H1 (cell line): ENCODE measurements around the gene APBA2. TPM values are rescaled to one million over a fixed set of nuclear protein-coding genes. Genes with fewer than 3 reads are reported as not detected.

Experiments used
- CTCF ChIA-PET: fragments of 300-600 bp; sonication (Branson Sonifier 250); formaldehyde crosslinking; loops from one replicate; lab custom pipeline; 2021; ENCODE audit not compliant: partially characterized antibody; lab: Charles Lee
- POLR2A ChIA-PET: fragments of 300-600 bp; sonication (Branson Sonifier 250); formaldehyde crosslinking; loops from one replicate; lab custom pipeline; 2021; ENCODE audit warnings: inconsistent platforms; ENCODE audit not compliant: partially characterized antibody; lab: Charles Lee
- DNase-seq, 2 experiments: peaks; one replicate each; pipeline versions ENCODE4 v3.0.0 to v3.0.0-alpha.2; 2010 to 2022; ENCODE audit warnings: low spot score in 2 of 2, low read depth in 1 of 2, mixed read lengths in 1 of 2
- FAIRE-seq: peaks from 2 replicates; lab custom pipeline; 2011; peaks lifted over from hg19 to GRCh38; lab: Jason Lieb, UNC
- H2AFZ ChIP-seq: 2 replicates; pipeline ENCODE4 v1.8.1; 2012; ENCODE audit warnings: low read length, inconsistent platforms
- H2AK5ac ChIP-seq: 2 replicates; pipeline ENCODE4 v1.6.1; 2013; ENCODE audit warnings: low read depth, low read length
- H2BK120ac ChIP-seq: replicated peaks from 2 replicates; pipeline ENCODE3; 2013; ENCODE audit warnings: low read depth, low read length, inconsistent platforms
- H2BK12ac ChIP-seq: 2 replicates; pipeline ENCODE4 v1.6.1; 2013; ENCODE audit warnings: low read depth, low read length
- H2BK15ac ChIP-seq: 2 replicates; pipeline ENCODE4 v1.6.1; 2013; ENCODE audit warnings: low read length
- H2BK20ac ChIP-seq: 2 replicates; pipeline ENCODE4 v1.6.1; 2013; ENCODE audit warnings: low read length
- H2BK5ac ChIP-seq: 2 replicates; pipeline ENCODE4 v1.6.1; 2013; ENCODE audit warnings: low read depth, low read length
- H3K14ac ChIP-seq: 2 replicates; pipeline ENCODE4 v1.6.1; 2013; ENCODE audit warnings: inconsistent platforms; ENCODE audit not compliant: insufficient read length
- H3K18ac ChIP-seq: 2 replicates; pipeline ENCODE4 v1.6.1; 2013; ENCODE audit warnings: low read length; ENCODE audit errors: extremely low read depth
- H3K23ac ChIP-seq: 2 replicates; pipeline ENCODE4 v1.6.1; 2013; ENCODE audit warnings: inconsistent platforms; ENCODE audit not compliant: insufficient read length
- H3K23me2 ChIP-seq: 2 replicates; pipeline ENCODE4 v1.6.1; 2013; ENCODE audit warnings: low read depth, low read length
- H3K27ac ChIP-seq: 2 replicates; pipeline ENCODE4 v1.6.1; 2011; ENCODE audit warnings: low read depth, low read length, inconsistent platforms
- H3K27me3 ChIP-seq, 4 experiments: replicated peaks in 1 of 4; 1 replicate in 1 of 4; 2 replicates in 3 of 4; pipeline versions ENCODE4 v1.6.1 to v1.8.1; 2011 to 2013; ENCODE audit warnings: low read length in 3 of 4, mild to moderate bottlenecking in 3 of 4, inconsistent platforms in 2 of 4, mixed read lengths in 2 of 4, moderate library complexity in 1 of 4; ENCODE audit not compliant: control insufficient read depth in 3 of 4, insufficient read depth in 3 of 4; ENCODE audit errors: extremely low read depth in 1 of 4
- H3K36me3 ChIP-seq, 4 experiments: 2 replicates each; pipeline versions ENCODE4 v1.6.1 to v1.8.1; 2011 to 2013; ENCODE audit warnings: mild to moderate bottlenecking in 4 of 4, low read length in 3 of 4, moderate library complexity in 2 of 4, control low read depth in 1 of 4, inconsistent platforms in 1 of 4; ENCODE audit not compliant: insufficient read depth in 4 of 4, control insufficient read depth in 2 of 4
- H3K4ac ChIP-seq: replicated peaks from 2 replicates; pipeline ENCODE3; 2013; ENCODE audit warnings: low read length, low read depth, mixed read lengths, inconsistent platforms; ENCODE audit not compliant: insufficient read length
- H3K4me1 ChIP-seq, 4 experiments: replicated peaks in 1 of 4; 1 replicate in 1 of 4; 2 replicates in 3 of 4; pipeline versions ENCODE4 v1.6.1 to v1.8.1; 2011 to 2013; ENCODE audit warnings: low read length in 3 of 4, inconsistent platforms in 2 of 4, mixed read lengths in 1 of 4; ENCODE audit not compliant: insufficient read depth in 4 of 4, control insufficient read depth in 3 of 4
- H3K4me2 ChIP-seq, 2 experiments: 2 replicates each; pipeline versions ENCODE4 v1.6.1 to v1.8.1; 2011 to 2013; ENCODE audit warnings: low read depth in 2 of 2, low read length in 2 of 2, control low read depth in 1 of 2, inconsistent platforms in 1 of 2, mild to moderate bottlenecking in 1 of 2; ENCODE audit not compliant: insufficient read depth in 1 of 2
- H3K4me3 ChIP-seq, 4 experiments: fragments of 200-600, 300-600 bp in 1 of 4; sonication (generic), shearing (Covaris generic), sonication (Bioruptor Twin) in 1 of 4; 2 replicates each; pipeline versions ENCODE4 v1.5.1 to v1.8.1; 2011 to 2016; ENCODE audit warnings: low read length in 4 of 4, low read depth in 3 of 4, control low read depth in 2 of 4, inconsistent platforms in 2 of 4, mild to moderate bottlenecking in 2 of 4, mixed read lengths in 1 of 4, moderate library complexity in 1 of 4; ENCODE audit not compliant: insufficient read depth in 2 of 4; ENCODE audit errors: extremely low read depth in 1 of 4
- H3K56ac ChIP-seq: replicated peaks from 2 replicates; pipeline ENCODE3; 2013; ENCODE audit warnings: low read depth, mild to moderate bottlenecking, mixed read lengths, low read length, inconsistent platforms; ENCODE audit not compliant: insufficient read length
- H3K79me1 ChIP-seq: 2 replicates; pipeline ENCODE4 v1.6.1; 2013; ENCODE audit warnings: low read depth, low read length, control low read depth
- H3K79me2 ChIP-seq, 2 experiments: 2 replicates each; pipeline versions ENCODE4 v1.6.1 to v1.8.1; 2012 to 2013; ENCODE audit warnings: low read length in 2 of 2, mild to moderate bottlenecking in 2 of 2, inconsistent platforms in 1 of 2; ENCODE audit not compliant: insufficient read depth in 2 of 2, control insufficient read depth in 1 of 2
- H3K9ac ChIP-seq, 4 experiments: replicated peaks in 1 of 4; 1 replicate in 1 of 4; 2 replicates in 3 of 4; pipeline versions ENCODE4 v1.6.1 to v1.8.1; 2011 to 2013; ENCODE audit warnings: low read depth in 3 of 4, low read length in 3 of 4, control low read depth in 2 of 4, mild to moderate bottlenecking in 2 of 4, moderate library complexity in 2 of 4, inconsistent platforms in 1 of 4; ENCODE audit errors: extremely low read depth in 1 of 4
- H3K9me3 ChIP-seq, 2 experiments: 2 replicates each; pipeline versions ENCODE4 v1.6.1 to v1.8.1; 2012 to 2013; ENCODE audit warnings: mild to moderate bottlenecking in 2 of 2, moderate library complexity in 2 of 2, control low read depth in 1 of 2, inconsistent platforms in 1 of 2, low read depth in 1 of 2, low read length in 1 of 2, mixed read lengths in 1 of 2; ENCODE audit not compliant: insufficient read depth in 2 of 2
- H4K20me1 ChIP-seq, 2 experiments: replicated peaks in 1 of 2; 2 replicates each; pipeline versions ENCODE3 to v1.8.1; 2011 to 2013; ENCODE audit warnings: inconsistent platforms in 2 of 2, low read length in 2 of 2, mild to moderate bottlenecking in 1 of 2; ENCODE audit not compliant: insufficient read depth in 2 of 2, control insufficient read depth in 1 of 2
- H4K5ac ChIP-seq: 2 replicates; pipeline ENCODE4 v1.6.1; 2013; ENCODE audit warnings: low read length, low read depth, mixed read lengths, inconsistent platforms; ENCODE audit not compliant: insufficient read length
- H4K8ac ChIP-seq: 2 replicates; pipeline ENCODE4 v1.8.0; 2013; ENCODE audit warnings: mild to moderate bottlenecking, moderate library complexity, low read length, inconsistent platforms; ENCODE audit not compliant: insufficient read depth; ENCODE audit errors: extremely low read depth
- H4K91ac ChIP-seq: replicated peaks from 2 replicates; pipeline ENCODE3; 2013; ENCODE audit warnings: low read length, mixed read lengths, inconsistent platforms; ENCODE audit not compliant: insufficient read length
- CTCF ChIP-seq, 3 experiments: IDR thresholded peaks; 1 replicate in 2 of 3; 2 replicates in 1 of 3; pipeline versions ENCODE4 v1.5.1 to v1.6.1; 2011; ENCODE audit warnings: low read length in 3 of 3, mild to moderate bottlenecking in 3 of 3, inconsistent platforms in 2 of 3, low read depth in 1 of 3, moderate library complexity in 1 of 3; ENCODE audit not compliant: insufficient read depth in 1 of 3; ENCODE audit errors: control extremely low read depth in 1 of 3
- FOSL1 ChIP-seq: IDR thresholded peaks from 2 replicates; pipeline ENCODE4 v1.6.1; 2011; ENCODE audit warnings: mild to moderate bottlenecking, low read depth, low read length, moderate library complexity; ENCODE audit not compliant: insufficient read depth
- SIX5 ChIP-seq: IDR thresholded peaks from 2 replicates; pipeline ENCODE4 v1.6.1; 2011; ENCODE audit warnings: mild to moderate bottlenecking, low read depth, low read length
- TAF1 ChIP-seq: IDR thresholded peaks from 2 replicates; pipeline ENCODE4 v1.6.1; 2011; ENCODE audit warnings: mild to moderate bottlenecking, low read depth, low read length
- TAF7 ChIP-seq: optimal IDR thresholded peaks from 2 replicates; pipeline ENCODE3; 2011; ENCODE audit warnings: low read depth, mild to moderate bottlenecking, inconsistent platforms, low read length, moderate library complexity, borderline replicate concordance
- WGBS, 2 experiments: shearing (Covaris generic) in 1 of 2; methylation state at CpG; one replicate each; pipeline versions ENCODE4 v1.1.6 to v1.1.7; 2013 to 2015; ENCODE audit warnings: low lambda C conversion rate in 2 of 2, mixed read lengths in 2 of 2, inconsistent platforms in 1 of 2, low coverage in 1 of 2, missing lambda C conversion rate in 1 of 2; ENCODE audit not compliant: insufficient replicate concordance in 2 of 2, insufficient coverage in 1 of 2, insufficient read length in 1 of 2; ENCODE audit errors: extremely low coverage in 1 of 2, missing lambda C conversion rate in 1 of 2; 5-methylcytosine and 5-hydroxymethylcytosine counted together
- polyA plus RNA-seq, 7 experiments: library from polyadenylated mRNA; depleted of rRNA in 3 of 7; stranded (reverse) in 5 of 7; unstranded in 2 of 7; fragments of >200 nt in 5 of 7; fragments of 200-250 nt in 2 of 7; gene quantifications; 1 replicate in 5 of 7; 2 replicates in 1 of 7; 4 replicates in 1 of 7; pipeline versions ENCODE4 v1.2.1 to v1.2.3, GENCODE V29; 2011 to 2013; ENCODE audit warnings: missing spikeins in 2 of 7, mixed read lengths in 2 of 7
- total RNA-seq: library from RNA; stranded (reverse); fragmentation: NEBNext Ultra II Directional; extraction: Animal tissue kit (Norgen Biotek cat#: 25700); gene quantifications from 2 replicates; pipeline ENCODE4 v1.2.1, GENCODE V29; 2021

APBA2 gene
- total and polyA plus RNA-seq, 2 of the 8 experiments (the other 6 are each of a cell fraction or from before 2014, with no cell fraction given): 15.5 to 19.0 TPM

DNA sequence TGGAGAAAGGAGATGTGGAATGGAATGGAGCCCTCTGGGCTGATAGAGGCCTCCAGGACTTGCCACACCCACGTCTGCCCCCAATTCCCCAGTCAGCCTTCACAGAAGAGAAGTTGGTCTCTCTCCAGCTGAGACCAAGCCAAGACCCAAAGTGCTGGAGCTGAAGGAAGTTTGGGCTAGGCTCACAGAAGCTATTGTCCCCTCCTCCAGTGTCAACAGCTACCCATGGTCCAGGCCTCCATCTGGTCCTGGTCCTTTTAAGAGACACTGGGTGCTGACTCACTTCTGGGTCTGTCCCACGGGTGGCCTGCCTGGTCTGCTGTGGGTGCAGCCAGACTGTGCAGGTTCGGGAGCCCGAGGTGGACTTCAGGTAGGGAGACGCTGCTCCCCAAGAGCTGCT, 179.8 kb downstream of the APBA2 start:
- H2BK120ac ChIP-seq: no peak overlapping the region
- H2BK15ac ChIP-seq: no peak overlapping the region
- DNase-seq (no peak), FAIRE-seq (no peak)
- H3K36me3 ChIP-seq: no peaks in the 10 kb centered on the region; a peak in 1 of 8 replicates
- H2AFZ ChIP-seq: no peak overlapping the region
- no peak overlapping the region for H3K56ac ChIP-seq
- H3K18ac ChIP-seq: no peak overlapping the region
- H3K79me2 ChIP-seq: no peaks in the 10 kb centered on the region
- H2BK20ac ChIP-seq: no peak overlapping the region
- peaks cover 0 to 12% (median 4%) of the 10 kb centered on the region in 4 experiments; a peak in 4 of 7 replicates for H3K4me1 ChIP-seq
- no peak overlapping the region for H3K27ac ChIP-seq
- 0 out of 4 replicates have a peak, but pooled peaks cover 0 to 4% of the 10 kb centered on the region in 2 experiments for H3K9me3 ChIP-seq
- no peaks in the 10 kb centered on the region for H3K27me3 ChIP-seq
- H4K5ac ChIP-seq: no peak overlapping the region
- 89% methylated on average over 5 of the region's 5 CpGs; no CpG with 5 or more reads in 1 of the 2 experiments for WGBS, 2 experiments
- no peak overlapping the region for H2AK5ac ChIP-seq
- no peak overlapping the region for H3K9ac ChIP-seq
- H3K4ac ChIP-seq: no peak overlapping the region
- no peak overlapping the region for H3K4me3 ChIP-seq
- no peak overlapping the region for H3K4me2 ChIP-seq
- H2BK5ac ChIP-seq: no peak overlapping the region
- H4K20me1 ChIP-seq: no peaks in the 10 kb centered on the region
- H4K91ac ChIP-seq: no peak overlapping the region
- TF ChIP-seq TAF1: no peak
- TF ChIP-seq CTCF (IDR thresholded peaks at IDR 0.05; ENCODE audit: control extremely low read depth in 1 of 3, insufficient read depth in 1 of 3, low read depth in 1 of 3, low read length in 3 of 3): no peak
- no peak for TF ChIP-seq TAF7
- TF ChIP-seq SIX5: no peak
- no peak for TF ChIP-seq FOSL1
- no peak overlapping the region for H2BK12ac ChIP-seq
- peaks cover 2% of the 10 kb centered on the region; the same call in 1 of the 2 replicates for H3K23me2 ChIP-seq
- H3K79me1 ChIP-seq: no peaks in the 10 kb centered on the region
- no peak overlapping the region for H3K14ac ChIP-seq
- no peak overlapping the region for H3K23ac ChIP-seq
- ChIA-PET POLR2A (no interaction called here), CTCF (interaction anchor here (2.2 kb wide), 1 partner anchor 24 kb away, joined by 5 read pairs; no protein-coding TSS in a partner anchor)
- no peak overlapping the region for H4K8ac ChIP-seq
